Measurements from ENCODE around the gene EYS. TPM values are rescaled to one million over a fixed set of nuclear protein-coding genes. Genes with fewer than 3 reads are reported as not detected.

The EYS gene
- total RNA-seq, 2 donors from 2014 or later = not detected

DNA sequence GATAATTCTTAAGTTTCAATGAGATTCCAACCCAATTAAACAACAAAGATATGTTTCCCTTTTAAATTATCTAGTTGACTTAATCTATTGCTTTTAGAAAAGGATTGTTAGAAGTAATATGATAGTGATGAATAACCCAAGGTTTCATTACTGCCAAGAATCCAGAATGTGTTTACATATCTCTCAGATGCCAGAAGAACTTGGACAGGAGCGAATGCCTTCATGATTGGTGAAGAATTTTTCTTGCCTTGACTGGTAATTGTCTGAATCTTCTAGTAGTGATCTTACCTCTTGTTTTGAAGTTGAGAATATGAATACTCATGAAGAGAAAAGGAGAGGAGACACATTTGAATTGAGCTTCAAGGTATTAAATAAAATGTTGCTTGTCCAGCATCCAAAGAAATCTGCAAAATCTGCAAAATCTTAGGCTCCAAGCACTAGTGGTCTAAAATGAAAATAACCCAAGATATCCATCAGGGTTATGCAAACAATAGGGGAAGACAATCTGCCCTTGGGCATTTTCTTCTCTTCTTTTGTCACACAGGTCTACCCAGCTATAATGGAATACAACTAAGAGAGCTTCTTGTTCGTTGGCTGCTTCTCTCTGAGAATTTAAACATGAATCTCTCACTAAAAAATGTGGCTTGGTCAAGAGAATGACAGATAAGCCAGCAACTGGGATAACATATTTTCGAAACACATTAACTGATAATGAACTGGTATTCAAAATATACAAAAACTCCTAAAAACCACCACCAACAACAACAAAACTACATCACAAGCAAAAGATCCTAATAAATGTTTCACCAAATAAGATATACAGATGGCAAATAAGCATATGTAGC, 928.9 kb downstream of the EYS start:
- Mint-ChIP-seq H3K27ac (no peak overlapping the region), H3K36me3 (ENCODE audit: low read depth) (no peaks in the 10 kb centered on the region), H3K9me3 (peaks cover 7% of the 10 kb centered on the region), H3K4me3 (no peak overlapping the region), H3K4me1 (no peaks in the 10 kb centered on the region), H3K27me3 (no peaks in the 10 kb centered on the region)
- ATAC-seq (replicated peaks) = no peak

DNA sequence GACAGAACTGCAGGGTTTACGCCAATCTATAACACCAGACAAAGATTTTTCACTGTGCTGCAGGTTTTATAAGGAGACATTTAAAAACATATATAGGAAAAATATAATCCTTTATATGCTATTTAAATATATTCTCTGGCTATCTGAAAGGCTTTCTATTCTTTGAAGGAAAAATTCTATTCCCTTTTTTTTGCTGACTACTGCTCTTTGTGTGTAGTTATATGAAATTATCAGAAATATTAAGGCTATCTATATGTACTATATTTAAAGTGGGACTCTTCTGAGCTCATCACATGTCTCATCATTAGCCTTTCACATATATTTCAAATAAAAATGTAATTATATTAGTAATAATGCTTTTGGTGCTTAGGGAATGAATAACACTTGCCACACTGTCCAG, 930.7 kb downstream of the EYS start:
- Mint-ChIP-seq H3K4me3 (no peak overlapping the region), H3K36me3 (ENCODE audit: low read depth) (no peaks in the 10 kb centered on the region), H3K27me3 (no peaks in the 10 kb centered on the region), H3K4me1 (no peaks in the 10 kb centered on the region), H3K27ac (no peak overlapping the region), H3K9me3 (peaks cover 7% of the 10 kb centered on the region)
- ATAC-seq (replicated peaks) = no peak

DNA sequence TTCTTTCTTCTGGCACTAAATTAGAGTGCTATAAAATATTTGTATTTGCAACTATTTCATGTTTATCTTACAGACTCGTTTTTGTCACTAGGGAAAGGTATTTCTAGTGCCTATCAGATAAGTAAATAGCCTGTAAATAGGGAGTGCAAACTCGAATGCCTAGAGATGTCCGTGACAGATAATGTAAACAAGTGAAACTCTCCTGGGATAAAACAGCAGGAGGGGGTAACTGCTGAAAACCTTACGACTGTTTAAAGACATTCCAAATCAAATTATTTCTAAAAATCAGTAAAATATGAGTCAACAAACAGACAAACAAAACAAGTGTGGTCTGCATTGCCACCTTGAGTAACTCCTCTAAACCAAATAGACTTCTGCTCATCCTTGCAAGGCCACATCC, 932.1 kb downstream of the EYS start:
- no peak for ATAC-seq (replicated peaks)
- Mint-ChIP-seq H3K4me3 (no peak overlapping the region), H3K36me3 (ENCODE audit: low read depth) (no peaks in the 10 kb centered on the region), H3K4me1 (no peaks in the 10 kb centered on the region), H3K9me3 (peaks cover 7% of the 10 kb centered on the region), H3K27me3 (no peaks in the 10 kb centered on the region), H3K27ac (no peak overlapping the region)

DNA sequence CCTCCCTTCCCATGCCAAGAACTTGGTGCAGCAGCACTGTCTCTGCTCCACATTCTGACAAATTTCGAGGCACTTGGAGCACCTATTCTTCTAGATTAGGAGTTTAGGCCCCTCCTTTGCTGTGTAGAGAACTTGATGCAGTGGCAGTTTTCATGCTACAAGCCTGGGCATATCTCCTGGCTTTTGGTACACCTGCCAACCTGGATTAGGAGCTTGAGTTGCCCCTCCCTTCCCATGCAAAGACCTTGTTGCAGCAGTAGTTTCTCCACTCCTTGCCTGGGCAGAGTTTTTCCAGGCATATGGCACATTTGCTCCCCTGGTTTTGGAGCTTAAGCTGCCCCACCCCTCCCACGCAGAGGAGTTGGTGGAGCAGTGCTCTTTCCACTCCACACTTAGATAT, 956.1 kb downstream of the EYS start:
- Mint-ChIP-seq H3K27ac (no peak overlapping the region), H3K4me3 (no peak overlapping the region)

DNA sequence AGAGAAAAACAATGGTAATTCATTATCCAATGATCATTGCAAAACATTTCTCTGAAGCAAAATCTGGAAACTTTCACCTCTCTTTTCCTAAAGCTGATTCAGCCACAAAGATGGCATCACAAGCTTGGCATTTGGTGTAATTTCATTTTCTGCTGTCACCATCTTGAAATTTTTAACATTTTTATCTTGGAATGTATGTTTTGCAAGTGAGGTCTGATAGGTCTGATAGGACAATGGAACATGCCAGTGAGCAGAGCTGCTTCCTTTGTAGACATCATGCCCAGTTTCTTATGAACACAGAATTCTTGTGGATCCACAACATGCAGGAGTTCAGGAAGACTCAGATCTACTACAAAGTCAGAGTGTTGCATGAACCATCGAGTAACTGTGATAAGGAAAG, 969.6 kb downstream of the EYS start:
- Mint-ChIP-seq H3K27me3 (no peaks in the 10 kb centered on the region), H3K4me3 (no peak overlapping the region), H3K9me3 (peaks cover 4% of the 10 kb centered on the region)

More for the DNA sequence above, 956.1 kb downstream of the EYS start:
- Mint-ChIP-seq H3K27me3 (no peaks in the 10 kb centered on the region), H3K36me3 (ENCODE audit: low read depth) (no peaks in the 10 kb centered on the region), H3K9me3 (peaks cover 20% of the 10 kb centered on the region), H3K4me1 (no peaks in the 10 kb centered on the region)
- ATAC-seq (replicated peaks) = no peak

DNA sequence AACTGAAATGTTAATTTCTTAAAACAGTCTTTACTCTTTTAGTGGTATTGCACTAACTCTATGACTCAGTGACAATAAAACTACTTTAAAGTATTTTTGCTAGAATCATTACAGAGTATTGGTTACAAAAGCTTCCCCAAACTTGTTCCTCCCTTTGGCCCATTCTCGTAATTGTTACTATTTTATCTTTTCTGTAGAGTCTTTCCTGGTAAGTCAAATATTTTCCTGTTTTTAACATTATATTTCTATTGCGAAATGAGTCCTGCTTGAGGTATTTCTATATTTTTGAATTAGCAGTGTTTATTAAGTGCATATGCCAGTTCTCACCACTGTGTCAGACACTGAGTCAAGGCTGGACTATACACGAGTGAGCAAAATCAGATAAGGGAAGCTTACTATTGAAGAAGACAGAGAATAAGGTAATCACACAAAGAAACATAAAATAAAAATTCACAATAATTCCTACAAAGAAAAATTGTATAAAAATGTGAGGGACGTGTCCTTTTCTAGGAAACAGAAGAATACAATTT, 970.5 kb downstream of the EYS start:
- no peak for ATAC-seq (replicated peaks)
- Mint-ChIP-seq H3K4me1 (no peaks in the 10 kb centered on the region), H3K4me3 (no peak overlapping the region), H3K27ac (no peak overlapping the region), H3K9me3 (no peaks in the 10 kb centered on the region), H3K27me3 (no peaks in the 10 kb centered on the region), H3K36me3 (ENCODE audit: low read depth) (no peaks in the 10 kb centered on the region)

More for the DNA sequence above, 969.6 kb downstream of the EYS start:
- no peaks in the 10 kb centered on the region for H3K36me3 Mint-ChIP-seq (ENCODE audit: low read depth)
- H3K27ac Mint-ChIP-seq = no peak overlapping the region
- ATAC-seq (replicated peaks) = no peak
- H3K4me1 Mint-ChIP-seq = no peaks in the 10 kb centered on the region

DNA sequence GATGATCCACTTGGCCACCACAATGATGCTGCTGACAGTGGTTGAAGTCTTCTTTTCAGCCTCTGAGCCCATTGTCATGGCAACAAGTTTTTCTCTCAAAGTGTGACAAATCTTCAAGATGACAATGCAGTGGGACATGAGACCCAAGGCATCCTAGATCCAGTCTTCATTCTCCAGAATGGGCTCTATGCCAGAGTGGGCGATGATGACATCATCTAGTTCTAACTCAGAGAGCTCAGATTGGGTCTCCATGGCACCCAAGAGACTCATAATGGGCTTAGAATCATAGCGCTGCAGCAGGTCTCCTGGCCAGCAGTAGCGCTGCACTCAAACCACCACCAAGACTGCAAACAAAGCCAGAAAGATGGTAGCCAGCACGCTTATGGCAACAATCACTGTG, 973.6 kb downstream of the EYS start:
- Mint-ChIP-seq H3K9me3 (no peaks in the 10 kb centered on the region), H3K4me1 (no peaks in the 10 kb centered on the region), H3K27me3 (no peaks in the 10 kb centered on the region), H3K27ac (no peak overlapping the region), H3K36me3 (ENCODE audit: low read depth) (no peaks in the 10 kb centered on the region), H3K4me3 (no peak overlapping the region)
- ATAC-seq (replicated peaks) = no peak

DNA sequence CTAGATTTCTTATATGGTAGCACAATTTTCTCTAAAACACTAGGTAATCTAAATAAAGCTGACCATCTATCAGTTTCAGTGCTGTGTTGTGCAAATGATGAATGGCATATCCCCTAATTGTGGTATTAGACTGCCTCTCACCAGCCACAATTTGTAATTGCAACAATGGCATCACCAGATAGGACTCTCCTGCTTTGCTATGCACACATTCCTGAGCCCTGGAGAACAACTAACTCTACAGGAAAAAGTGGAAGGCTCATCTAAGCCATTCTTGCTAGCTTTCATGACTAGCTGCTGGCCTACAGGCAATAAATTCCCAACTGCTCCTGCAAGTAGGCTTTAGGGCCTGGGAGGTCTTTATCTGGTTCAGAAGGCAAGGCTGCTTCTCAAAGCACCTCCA, 974.1 kb downstream of the EYS start:
- no peak for ATAC-seq (replicated peaks)
- Mint-ChIP-seq H3K4me3 (no peak overlapping the region), H3K36me3 (ENCODE audit: low read depth) (no peaks in the 10 kb centered on the region), H3K9me3 (no peaks in the 10 kb centered on the region), H3K27ac (no peak overlapping the region), H3K4me1 (no peaks in the 10 kb centered on the region), H3K27me3 (no peaks in the 10 kb centered on the region)

DNA sequence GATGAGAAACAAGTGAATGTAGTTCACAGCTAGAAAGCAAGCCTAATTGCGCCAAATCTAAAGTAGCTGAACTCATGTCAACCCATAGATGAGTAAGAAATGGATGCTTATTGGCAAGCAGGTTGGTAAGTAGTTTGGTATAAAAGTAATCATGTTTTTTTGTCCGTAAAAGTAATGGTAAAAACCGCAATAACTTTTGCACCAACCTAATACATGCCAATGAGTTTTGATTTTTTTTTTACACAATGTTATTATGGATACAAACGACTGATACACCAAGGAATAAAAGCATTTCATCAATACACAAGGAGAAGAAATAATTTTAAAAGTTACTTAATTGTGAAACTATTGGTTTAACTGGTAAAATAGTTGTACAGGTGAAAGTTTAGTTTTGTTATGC, 977.5 kb downstream of the EYS start:
- Mint-ChIP-seq H3K9me3 (peaks cover 7% of the 10 kb centered on the region), H3K36me3 (ENCODE audit: low read depth) (no peaks in the 10 kb centered on the region), H3K4me1 (no peaks in the 10 kb centered on the region), H3K4me3 (no peak overlapping the region), H3K27ac (no peak overlapping the region), H3K27me3 (no peaks in the 10 kb centered on the region)
- ATAC-seq (replicated peaks) = no peak

DNA sequence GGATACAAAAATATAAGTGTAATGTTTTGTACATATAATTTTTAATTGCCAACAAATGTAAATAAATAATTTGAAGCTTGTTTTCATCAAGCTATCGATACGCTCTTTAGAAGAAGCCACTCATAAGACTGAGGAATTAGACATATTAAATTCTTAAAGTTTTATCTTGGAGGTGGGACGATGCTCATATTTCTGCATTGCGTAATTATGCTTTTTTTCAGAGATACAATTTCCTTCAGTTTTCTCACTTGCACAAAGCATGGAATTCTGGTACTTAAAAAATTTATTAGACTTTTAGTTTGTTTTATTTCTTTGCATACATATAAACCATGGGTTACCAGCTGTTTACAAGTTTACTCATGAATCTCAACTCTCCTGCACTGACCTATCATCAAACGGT, 980.0 kb downstream of the EYS start:
- no peak for ATAC-seq (replicated peaks)
- Mint-ChIP-seq H3K4me3 (no peak overlapping the region), H3K4me1 (no peaks in the 10 kb centered on the region), H3K27ac (no peak overlapping the region), H3K9me3 (peaks cover 9% of the 10 kb centered on the region), H3K36me3 (ENCODE audit: low read depth) (no peaks in the 10 kb centered on the region), H3K27me3 (no peaks in the 10 kb centered on the region)

DNA sequence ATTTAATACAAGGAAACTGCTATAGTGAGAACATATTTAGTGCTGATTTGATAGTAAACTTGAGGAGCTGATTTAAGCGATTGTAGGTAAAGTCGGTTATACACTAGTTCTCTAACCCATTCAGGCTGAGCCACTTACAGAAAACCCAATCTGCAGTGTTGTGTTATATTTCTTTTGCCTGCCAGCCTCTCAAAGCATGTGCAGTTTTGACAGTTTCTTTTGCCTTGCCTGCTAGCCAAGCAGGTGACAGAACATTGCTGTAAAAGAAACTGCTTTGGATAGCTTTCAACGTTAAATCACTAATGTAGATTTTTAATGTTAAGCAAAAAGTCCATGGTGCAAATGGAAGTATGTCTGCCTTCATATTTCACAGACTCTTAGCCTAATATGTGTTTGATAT, 982.9 kb downstream of the EYS start:
- Mint-ChIP-seq H3K27me3 (no peaks in the 10 kb centered on the region), H3K27ac (no peak overlapping the region), H3K36me3 (ENCODE audit: low read depth) (no peaks in the 10 kb centered on the region), H3K4me1 (no peaks in the 10 kb centered on the region), H3K4me3 (no peak overlapping the region), H3K9me3 (peaks cover 13% of the 10 kb centered on the region)
- ATAC-seq (replicated peaks) = no peak

DNA sequence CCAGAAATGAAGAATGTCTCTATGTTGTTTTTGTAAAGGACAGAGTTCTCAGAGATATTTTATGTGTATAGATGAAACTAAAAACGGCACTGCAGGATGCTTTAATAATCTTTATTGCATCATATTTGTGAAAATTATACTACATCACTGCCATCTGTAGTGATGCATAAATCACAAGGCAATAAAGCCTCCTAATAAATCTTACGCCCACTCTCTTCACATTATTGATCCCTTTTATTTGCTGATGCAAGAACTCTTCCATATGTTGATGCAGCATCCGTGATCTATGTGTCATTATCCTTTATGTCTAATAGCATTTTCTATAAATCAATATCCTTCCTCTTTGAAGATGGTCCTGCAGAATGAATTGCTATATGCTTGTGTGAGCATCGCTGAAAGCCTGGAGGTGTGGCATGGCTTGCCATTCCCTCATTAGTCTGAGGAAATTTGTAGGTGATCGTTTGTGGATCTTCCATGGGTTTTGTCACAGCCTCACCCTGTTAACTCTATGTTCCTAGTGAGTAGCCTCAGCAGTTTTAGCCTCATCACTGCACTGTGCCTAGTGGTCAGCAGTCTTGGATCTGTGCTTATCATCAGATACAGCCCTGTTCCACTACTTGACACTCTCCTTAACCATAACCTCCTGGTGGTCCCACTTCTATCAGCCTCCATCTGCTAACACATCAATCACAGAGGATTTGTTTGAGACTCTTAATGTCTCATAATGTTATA, 983.5 kb downstream of the EYS start:
- no peaks in the 10 kb centered on the region for H3K4me1 Mint-ChIP-seq
- H3K36me3 Mint-ChIP-seq (ENCODE audit: low read depth) = no peaks in the 10 kb centered on the region
- no peak overlapping the region for H3K27ac Mint-ChIP-seq
- no peak overlapping the region for H3K4me3 Mint-ChIP-seq
- H3K27me3 Mint-ChIP-seq = no peaks in the 10 kb centered on the region
- H3K9me3 Mint-ChIP-seq = peaks cover 13% of the 10 kb centered on the region
- no peak for ATAC-seq (replicated peaks)

DNA sequence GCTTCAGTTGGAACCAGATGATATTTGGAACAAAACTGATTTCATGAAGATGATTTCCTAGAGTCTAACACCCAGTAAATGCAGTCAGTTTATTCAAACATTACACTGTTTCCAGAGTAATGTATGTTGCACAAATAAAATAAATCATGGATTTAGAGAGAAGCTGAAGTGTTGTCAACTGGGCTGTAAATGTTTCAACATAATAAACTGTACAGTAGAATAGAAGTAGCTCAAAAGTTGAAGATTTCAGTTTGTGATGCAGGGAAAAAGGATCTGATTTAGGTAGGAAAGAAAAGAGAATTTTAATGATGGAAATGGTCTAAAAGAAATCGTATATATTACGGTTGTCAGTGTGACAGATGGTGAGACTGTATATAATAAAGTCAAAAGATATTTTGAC, 985.2 kb downstream of the EYS start:
- no peaks in the 10 kb centered on the region for H3K4me1 Mint-ChIP-seq
- no peaks in the 10 kb centered on the region for H3K27me3 Mint-ChIP-seq
- H3K9me3 Mint-ChIP-seq = peaks cover 14% of the 10 kb centered on the region
- no peak for ATAC-seq (replicated peaks)
- no peaks in the 10 kb centered on the region for H3K36me3 Mint-ChIP-seq (ENCODE audit: low read depth)
- no peak overlapping the region for H3K27ac Mint-ChIP-seq
- no peak overlapping the region for H3K4me3 Mint-ChIP-seq

DNA sequence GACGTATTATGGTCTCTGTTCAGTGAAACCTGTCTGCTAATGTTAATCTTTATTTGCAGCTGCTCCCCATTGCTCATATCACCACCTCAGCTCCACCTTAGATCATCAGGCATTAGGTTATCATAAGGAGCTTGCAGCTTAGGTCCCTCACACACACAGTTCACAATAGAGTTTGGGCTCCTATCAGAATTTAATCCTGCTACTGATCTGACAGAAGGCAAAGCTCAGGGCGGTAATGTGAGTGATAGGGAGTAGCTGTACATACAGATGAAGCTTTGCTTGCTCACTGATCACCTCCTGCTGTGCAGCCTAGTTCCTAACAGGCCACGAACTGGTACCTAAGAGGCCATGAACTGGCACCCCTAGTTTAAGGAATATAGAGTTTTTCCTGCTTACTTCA, 989.7 kb downstream of the EYS start:
- no peak overlapping the region for H3K27ac Mint-ChIP-seq
- no peaks in the 10 kb centered on the region for H3K4me1 Mint-ChIP-seq
- no peaks in the 10 kb centered on the region for H3K36me3 Mint-ChIP-seq (ENCODE audit: low read depth)
- H3K27me3 Mint-ChIP-seq = no peaks in the 10 kb centered on the region
- H3K4me3 Mint-ChIP-seq = no peak overlapping the region
- H3K9me3 Mint-ChIP-seq = peaks cover 8% of the 10 kb centered on the region
- ATAC-seq (replicated peaks) = no peak

DNA sequence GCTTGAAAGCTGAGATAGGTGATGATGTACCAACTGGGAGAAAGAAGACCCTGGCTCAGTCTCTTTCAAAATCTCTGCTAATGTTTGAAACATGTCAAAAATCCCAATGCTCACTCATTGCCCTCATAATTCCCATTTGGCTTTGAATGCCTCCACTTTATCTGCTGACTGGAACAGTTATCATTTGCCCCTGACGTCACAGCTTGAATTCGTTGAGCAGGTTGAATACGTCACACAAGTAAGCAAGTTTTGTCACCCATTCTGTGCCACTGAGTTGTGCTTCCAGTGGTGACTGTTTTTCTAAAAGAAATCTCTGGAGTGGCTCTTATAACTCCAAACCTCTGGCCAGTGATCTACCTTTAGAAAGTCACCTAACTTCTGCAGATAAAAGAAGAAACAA, 991.4 kb downstream of the EYS start:
- Mint-ChIP-seq H3K36me3 (ENCODE audit: low read depth) (no peaks in the 10 kb centered on the region), H3K4me1 (no peaks in the 10 kb centered on the region), H3K27me3 (no peaks in the 10 kb centered on the region), H3K27ac (no peak overlapping the region), H3K9me3 (peaks cover 3% of the 10 kb centered on the region), H3K4me3 (no peak overlapping the region)
- ATAC-seq (replicated peaks) = no peak

Data from activated T-helper 17 cell treated with anti-CD3 and anti-CD28 coated beads, Interleukin-2, amount 50 U/mL, for 72 hours (primary cell).